ENCODE data around the gene HOXC6. TPM values are rescaled to one million over a fixed set of nuclear protein-coding genes. Genes with fewer than 3 reads are reported as not detected.

Gene HOXC6
- total and polyA plus RNA-seq, 2 donors (not counting 3 experiments of a cell fraction or from before 2014, with no cell fraction given): 0.58 to 0.72 TPM

- Histone ChIP-seq H3K4me3 (replicated peaks in 1 of 3; ENCODE audit: insufficient read depth in 1 of 3, low read depth in 1 of 3, low read length in 3 of 3) (no peak overlapping the region), H3K9me1 (replicated peaks; ENCODE audit: control insufficient read depth, extremely low read depth, insufficient read depth, low read length) (no peaks in the 10 kb centered on the region), H3K36me3 (ENCODE audit: control insufficient read depth in 2 of 2, extremely low read depth in 1 of 2, insufficient read depth in 2 of 2, low read length in 2 of 2) (no peaks in the 10 kb centered on the region), H3K9ac (replicated peaks; ENCODE audit: extremely low read depth, insufficient read depth, low read length) (no peak overlapping the region), H3K79me2 (ENCODE audit: control insufficient read depth, insufficient read depth, low read length) (no peaks in the 10 kb centered on the region), H3K27ac (ENCODE audit: insufficient read depth, low read depth, low read length) (no peak overlapping the region), H3K27me3 (ENCODE audit: control insufficient read depth in 2 of 2, insufficient read depth in 2 of 2, low read length in 2 of 2) (peaks cover 84 to 93% of the 10 kb centered on the region in 2 experiments), H4K20me1 (replicated peaks; ENCODE audit: control insufficient read depth, extremely low read depth, insufficient read depth, low read length) (no peaks in the 10 kb centered on the region), H3K4me2 (ENCODE audit: insufficient read depth, low read length) (no peak overlapping the region), H2AFZ (ENCODE audit: low read depth, low read length) (no peak overlapping the region), H3K9me3 (replicated peaks; ENCODE audit: control insufficient read depth, insufficient read depth, low read length) (no peaks in the 10 kb centered on the region), H3K4me1 (ENCODE audit: control insufficient read depth, extremely low read depth, insufficient read depth, low read length) (peaks cover 3% of the 10 kb centered on the region)
- intact Hi-C loops (cut with micrococcal nuclease): no loop called here
- ChIA-PET CTCF (interaction anchor here (2.2 to 4.3 kb wide), 2 partner anchors 12 to 34 kb away, joined by 5 to 36 read pairs; partner anchors contain the start of gene HOXC10), POLR2A (no interaction called here)
- BruUV-seq (replicated peaks): no TSS peak
- no peak for FAIRE-seq
- dilution Hi-C loops (cut with MboI; ENCODE audit: extremely low pct_ligation_motif_present, low sequenced_read_pairs): no loop called here
- TF ChIP-seq POLR2A (IDR thresholded peaks at IDR 0.05; ENCODE audit: low read depth, low read length) (no peak), POLR2AphosphoS5 (IDR thresholded peaks at IDR 0.05; ENCODE audit: insufficient read depth, low read depth, low read length) (no peak), CTCF (IDR thresholded peaks at IDR 0.05; ENCODE audit: extremely low read depth in 1 of 2, insufficient read depth in 1 of 2, low read depth in 1 of 2, low read length in 2 of 2) (no peak), GATA2 (IDR thresholded peaks at IDR 0.05; ENCODE audit: insufficient read depth, insufficient read length, low read depth, low read length) (no peak), FOS (IDR thresholded peaks at IDR 0.05; ENCODE audit: borderline replicate concordance, insufficient read depth, low read length) (no peak), MYC (IDR thresholded peaks at IDR 0.05; ENCODE audit: low read depth, low read length) (no peak), EZH2 (IDR thresholded peaks at IDR 0.05; ENCODE audit: borderline replicate concordance, low read depth, low read length, severe bottlenecking) (no peak), JUN (IDR thresholded peaks at IDR 0.05; ENCODE audit: borderline replicate concordance, insufficient read depth, insufficient read length, low read depth) (no peak)
- no peak for DNase-seq (ENCODE audit: low read depth, low spot score)
Measured at GRCh38 chr12:54018468-54018984, 9.7 kb upstream of the HOXC6 start.
